Fibroblast of lung (primary cell): ENCODE results near the gene CUTA.

ENCODE experiments used
- CTCF ChIP-seq, 2 donors: IDR thresholded peaks in 1 of 2; conservative IDR thresholded peaks in 1 of 2; 1 replicate in 1 of 2; 2 replicates in 1 of 2; pipeline ENCODE4 v1.5.1; 2011 to 2012; ENCODE audit warnings: low read length in 2 of 2, control low read depth in 1 of 2, inconsistent platforms in 1 of 2, low read depth in 1 of 2, mild to moderate bottlenecking in 1 of 2
- EZH2 ChIP-seq: IDR thresholded peaks from 2 replicates; pipeline ENCODE4 v1.5.1; 2012; ENCODE audit warnings: low read length, control low read depth, mild to moderate bottlenecking; ENCODE audit errors: missing control alignments

GRCh38 chr6:33377171-33377570 lies 40.7 kb downstream of the CUTA start:
- TF ChIP-seq CTCF (conservative IDR thresholded peaks at IDR 0.05 in 1 of 2, IDR thresholded peaks at IDR 0.05 in 1 of 2; ENCODE audit: low read depth in 1 of 2, low read length in 2 of 2) (no peak), EZH2 (no peak)
